IMR-90 (cell line): Measurements from ENCODE around the gene RAB1A. TPM values are rescaled to one million over a fixed set of nuclear protein-coding genes. Genes with fewer than 3 reads are reported as not detected.

Source experiments
- ATAC-seq: fragments of 200-7000 bp; cut with Tn5 transposase; 2 replicates; pipeline ENCODE4 v1.9.1; 2020; ENCODE audit warnings: low read depth, mild to moderate bottlenecking, moderate library complexity
- BruUV-seq: library from RNA; stranded (reverse); fragments of 400-500 nt; replicated peaks from 2 replicates; lab custom pipeline; 2021; lab: Mats Ljungman, UMichigan
- CTCF ChIA-PET: fragments of 300-600 bp; formaldehyde crosslinking; extraction: SDS; loops from one replicate; lab custom pipeline; 2021; ENCODE audit warnings: antibody characterized with exemption; lab: Yijun Ruan, JAX
- POLR2A ChIA-PET: fragments of 300-600 bp; sonication (Branson Sonifier 250); formaldehyde crosslinking; loops from one replicate; lab custom pipeline; 2022; ENCODE audit warnings: antibody characterized with exemption; ENCODE audit not compliant: unreplicated experiment; lab: Charles Lee
- DNase-seq: peaks from one replicate; pipeline ENCODE4 v3.0.0; 2013
- H2AFZ ChIP-seq: replicated peaks from 2 replicates; pipeline ENCODE3; 2013; ENCODE audit warnings: low read length, mild to moderate bottlenecking; ENCODE audit not compliant: poor library complexity
- H2AK5ac ChIP-seq: 2 replicates; pipeline ENCODE4 v1.6.1; 2013; ENCODE audit warnings: low read depth, low read length, inconsistent platforms
- H2AK9ac ChIP-seq: replicated peaks from 2 replicates; pipeline ENCODE3; 2013; ENCODE audit warnings: mild to moderate bottlenecking, low read depth, low read length, moderate library complexity; ENCODE audit not compliant: poor library complexity
- H2BK120ac ChIP-seq: 2 replicates; pipeline ENCODE4 v1.6.1; 2013; ENCODE audit warnings: low read depth, low read length, inconsistent platforms
- H2BK15ac ChIP-seq: 3 replicates; pipeline ENCODE4 v1.6.1; 2013; ENCODE audit warnings: low read depth, low read length, inconsistent platforms
- H2BK20ac ChIP-seq: 2 replicates; pipeline ENCODE4 v1.6.1; 2013; ENCODE audit warnings: low read depth, mild to moderate bottlenecking, inconsistent platforms, low read length, moderate library complexity
- H2BK5ac ChIP-seq: 2 replicates; pipeline ENCODE4 v1.6.1; 2013; ENCODE audit warnings: mild to moderate bottlenecking, low read depth, low read length, inconsistent platforms; ENCODE audit not compliant: poor library complexity, severe bottlenecking
- H3K14ac ChIP-seq: replicated peaks from 2 replicates; pipeline ENCODE4 v1.6.1; 2013; ENCODE audit warnings: low read depth, low read length, inconsistent platforms
- H3K18ac ChIP-seq: 2 replicates; pipeline ENCODE4 v1.6.1; 2013; ENCODE audit warnings: low read depth, low read length, control low read depth
- H3K23ac ChIP-seq: 2 replicates; pipeline ENCODE4 v1.6.1; 2013; ENCODE audit warnings: low read depth, low read length, inconsistent platforms
- H3K27ac ChIP-seq: 2 replicates; pipeline ENCODE4 v1.5.1; 2013; ENCODE audit warnings: mild to moderate bottlenecking, control low read depth, low read length; ENCODE audit not compliant: insufficient read depth
- H3K27me3 ChIP-seq: 2 replicates; pipeline ENCODE4 v1.6.1; 2013; ENCODE audit warnings: low read length; ENCODE audit not compliant: control insufficient read depth, insufficient read depth
- H3K36me3 ChIP-seq: 2 replicates; pipeline ENCODE4 v1.6.1; 2013; ENCODE audit warnings: low read length, mixed read lengths; ENCODE audit not compliant: control insufficient read depth, insufficient read depth
- H3K4ac ChIP-seq: 2 replicates; pipeline ENCODE4 v1.6.1; 2013; ENCODE audit warnings: low read depth, low read length, inconsistent platforms
- H3K4me1 ChIP-seq: 2 replicates; pipeline ENCODE4 v1.6.1; 2013; ENCODE audit warnings: low read length, mixed read lengths; ENCODE audit not compliant: control insufficient read depth, insufficient read depth
- H3K4me2 ChIP-seq: 2 replicates; pipeline ENCODE4 v1.6.1; 2013; ENCODE audit warnings: low read depth, mild to moderate bottlenecking, control low read depth, low read length, moderate library complexity
- H3K4me3 ChIP-seq: 2 replicates; pipeline ENCODE4 v1.5.1; 2013; ENCODE audit warnings: low read depth, mild to moderate bottlenecking, control low read depth, low read length, moderate library complexity; ENCODE audit not compliant: insufficient read depth
- H3K56ac ChIP-seq: 2 replicates; pipeline ENCODE4 v1.6.1; 2013; ENCODE audit warnings: low read length, inconsistent platforms; ENCODE audit not compliant: insufficient read depth; ENCODE audit errors: extremely low read depth
- H3K79me1 ChIP-seq, 2 experiments: 2 replicates each; pipeline ENCODE4 v1.6.1; 2013; ENCODE audit warnings: low read length in 2 of 2, inconsistent platforms in 1 of 2, low read depth in 1 of 2
- H3K9ac ChIP-seq: 2 replicates; pipeline ENCODE4 v1.6.1; 2013; ENCODE audit warnings: low read depth, low read length, control low read depth
- H3K9me1 ChIP-seq: 2 replicates; pipeline ENCODE4 v1.6.1; 2013; ENCODE audit warnings: low read length, inconsistent platforms; ENCODE audit not compliant: insufficient read depth
- H3K9me3 ChIP-seq: 2 replicates; pipeline ENCODE4 v1.6.1; 2013; ENCODE audit warnings: low read length; ENCODE audit not compliant: control insufficient read depth, insufficient read depth
- H4K20me1 ChIP-seq: 2 replicates; pipeline ENCODE4 v1.6.1; 2013; ENCODE audit warnings: low read length, inconsistent platforms; ENCODE audit not compliant: insufficient read depth
- H4K5ac ChIP-seq: 2 replicates; pipeline ENCODE4 v1.6.1; 2013; ENCODE audit warnings: mild to moderate bottlenecking, low read depth, low read length, control low read depth
- H4K8ac ChIP-seq, 2 experiments: 2 replicates each; pipeline ENCODE4 v1.6.1; 2013; ENCODE audit warnings: low read depth in 2 of 2, low read length in 2 of 2, control low read depth in 1 of 2, inconsistent platforms in 1 of 2
- H4K91ac ChIP-seq: 2 replicates; pipeline ENCODE4 v1.6.1; 2013; ENCODE audit warnings: low read depth, low read length, inconsistent platforms; ENCODE audit not compliant: insufficient read depth
- BHLHE40 ChIP-seq: fragments of 150-350 bp; IDR thresholded peaks from 2 replicates; pipeline ENCODE4 v1.6.1; 2016; ENCODE audit warnings: mild to moderate bottlenecking, low read depth, low read length
- CHD1 ChIP-seq: IDR thresholded peaks from 2 replicates; pipeline ENCODE4 v1.6.1; 2012; ENCODE audit warnings: low read depth, low read length, improper control_type of control experiment
- MAFK ChIP-seq: IDR thresholded peaks from 2 replicates; pipeline ENCODE4 v1.6.1; 2012; ENCODE audit warnings: low read depth, low read length, improper control_type of control experiment
- POLR2A ChIP-seq: IDR thresholded peaks from 2 replicates; pipeline ENCODE4 v1.6.1; 2012; ENCODE audit warnings: mild to moderate bottlenecking, low read depth, low read length
- RAD21 ChIP-seq: IDR thresholded peaks from 2 replicates; pipeline ENCODE4 v1.6.1; 2012; ENCODE audit warnings: low read length, improper control_type of control experiment
- RCOR1 ChIP-seq: IDR thresholded peaks from 2 replicates; pipeline ENCODE4 v1.6.1; 2012; ENCODE audit warnings: mild to moderate bottlenecking, low read length, improper control_type of control experiment; ENCODE audit not compliant: insufficient replicate concordance
- RFX5 ChIP-seq: IDR thresholded peaks from 2 replicates; pipeline ENCODE4 v1.8.0; 2012; ENCODE audit warnings: low read depth, mild to moderate bottlenecking, low read length, moderate library complexity
- SMC3 ChIP-seq: fragments of 150-350 bp; IDR thresholded peaks from 2 replicates; pipeline ENCODE4 v1.6.1; 2016; ENCODE audit warnings: low read depth, mild to moderate bottlenecking, antibody characterized with exemption, low read length, moderate library complexity
- WGBS, 2 experiments: methylation state at CpG; one replicate each; pipeline versions ENCODE4 v1.1.5 to v1.1.7; 2013; ENCODE audit warnings: missing lambda C conversion rate in 2 of 2; ENCODE audit not compliant: insufficient read length in 1 of 2; ENCODE audit errors: extremely low coverage in 2 of 2; 5-methylcytosine and 5-hydroxymethylcytosine counted together
- dilution Hi-C: fragments of 300-500 bp; cut with HindIII; formaldehyde crosslinking; loops from one replicate; pipeline ENCODE4 v1.14.3; 2018; ENCODE audit warnings: low sequenced_read_pairs; ENCODE audit not compliant: unreplicated experiment
- in situ Hi-C: fragments of 300-500 bp; cut with MboI; formaldehyde crosslinking; loops from 3 replicates; pipeline ENCODE4 v1.14.3; 2019; ENCODE audit warnings: low sequenced_read_pairs, inconsistent platforms, mixed read lengths
- intact Hi-C: fragments of 100-400 bp; cut with micrococcal nuclease; formaldehyde crosslinking; loops from 2 replicates; pipeline ENCODE4 v1.10.0; 2022
- microRNA-seq, 2 experiments: library from miRNA; stranded (forward) in 1 of 2; unstranded in 1 of 2; fragments of 10-50 nt in 1 of 2; fragments of <30 nt in 1 of 2; gene quantifications in 1 of 2; microRNA quantifications in 1 of 2; one replicate each; pipeline versions ENCODE3 to v1.1.0; 2013 to 2020; ENCODE audit not compliant: insufficient read depth in 1 of 2, insufficient read length in 1 of 2, unreplicated experiment in 1 of 2
- polyA plus RNA-seq, 3 experiments: library from polyadenylated mRNA; depleted of rRNA; stranded (reverse); fragments of >200 nt; gene quantifications; 2 replicates each; pipeline ENCODE4 v1.2.3, GENCODE V29; 2012; ENCODE audit warnings: low replicate concordance in 1 of 3
- small RNA-seq, 5 experiments: library from RNA; depleted of rRNA; stranded (forward); fragments of <200 nt; gene quantifications; one replicate each; pipeline ENCODE3, GENCODE V24; 2012
- total RNA-seq: library from RNA; depleted of rRNA; stranded (reverse); fragments of >200 nt; gene quantifications from 2 replicates; pipeline ENCODE4 v1.2.3, GENCODE V29; 2012; rRNA removed

The RAB1A gene
- total and polyA plus RNA-seq, 2 of the 4 experiments (the other 2 are of a cell fraction), result 114 to 169 TPM

DNA sequence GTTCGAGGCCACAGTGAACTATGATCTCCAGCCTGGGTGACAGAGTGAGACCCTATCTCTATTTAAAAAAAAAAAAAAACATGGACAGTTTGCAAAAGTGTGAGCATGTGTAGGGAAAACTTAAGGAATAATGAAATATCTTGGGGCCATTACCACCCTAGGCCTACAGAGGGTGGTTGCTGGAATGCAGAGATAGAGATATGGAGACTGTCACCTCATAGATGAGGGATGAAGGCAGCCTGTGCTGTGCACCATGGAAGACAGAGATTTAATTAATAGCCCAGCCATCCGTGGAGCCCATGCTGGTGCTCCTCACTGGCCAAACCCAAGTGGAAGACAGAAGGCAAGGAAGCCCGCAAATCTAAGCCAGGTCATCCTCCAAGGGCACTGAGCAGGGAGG lies 90.3 kb downstream of the RAB1A start (continued):
- TF ChIP-seq RFX5 (no peak), CHD1 (no peak), RAD21 (no peak), MAFK (no peak), POLR2A (no peak), RCOR1 (no peak), SMC3 (no peak)

DNA sequence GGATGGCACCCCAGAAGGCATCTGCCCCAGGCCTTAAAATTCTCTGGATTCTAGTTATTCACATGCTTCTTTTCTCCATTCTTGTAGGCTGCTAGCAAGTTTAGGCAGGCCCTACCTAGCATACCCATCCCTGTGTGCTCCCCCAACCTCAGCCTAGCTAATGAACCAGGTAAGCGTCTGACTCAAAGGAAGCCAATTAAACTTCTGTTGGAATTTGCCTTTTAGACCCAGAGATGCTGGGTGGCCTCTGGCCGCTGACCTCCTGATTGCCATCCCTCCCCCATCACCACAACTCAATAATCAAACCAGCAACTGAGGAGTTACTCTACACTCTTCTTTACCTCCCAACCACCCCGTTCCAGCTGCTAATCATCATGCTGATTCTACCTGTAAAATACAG lies 92.7 kb downstream of the RAB1A start:
- Histone ChIP-seq H2BK120ac (no peak overlapping the region), H2BK20ac (no peak overlapping the region), H3K4ac (no peak overlapping the region), H4K91ac (no peak overlapping the region), H3K9me3 (no peaks in the 10 kb centered on the region), H2BK15ac (no peak overlapping the region; the same call in 2 of the 3 replicates), H3K27ac (no peak overlapping the region), H4K5ac (no peak overlapping the region), H2AK5ac (no peak overlapping the region), H4K8ac (no peak overlapping the region), H2AFZ (no peak overlapping the region), H4K20me1 (no peaks in the 10 kb centered on the region), H3K79me1 (no peaks in the 10 kb centered on the region), H3K4me3 (no peak overlapping the region), H2BK5ac (no peak overlapping the region), H3K4me1 (no peaks in the 10 kb centered on the region), H3K14ac (no peak overlapping the region), H3K36me3 (no peaks in the 10 kb centered on the region), H3K9ac (no peak overlapping the region), H3K4me2 (no peak overlapping the region), H3K18ac (no peak overlapping the region), H3K9me1 (no peaks in the 10 kb centered on the region), H3K27me3 (no peaks in the 10 kb centered on the region; the same call in 1 of the 2 replicates), H3K56ac (no peak overlapping the region), H2AK9ac (no peak overlapping the region), H3K23ac (no peak overlapping the region)
- DNase-seq (no peak), ATAC-seq (no peak)
- dilution Hi-C loops (no loop called here), in situ Hi-C loops (loop anchor here (25.0 kb wide), 1 partner anchor 700 kb away; no protein-coding TSS in a partner anchor), intact Hi-C loops (no loop called here)
- no TSS peak for BruUV-seq
- TF ChIP-seq BHLHE40, result no peak
- ChIA-PET CTCF (no interaction called here), POLR2A (no interaction called here)
- 77% methylated on average over 3 of the region's 3 CpGs; no CpG with 5 or more reads in 1 of the 2 experiments for WGBS, 2 experiments

Small RNA genes lying within 50 kb of the gene (microRNA-seq; reads per million reads assigned to microRNA genes)
- not detected for gene RF00090 (ENCODE audit: insufficient read depth, insufficient read length)

Small RNA genes lying within 50 kb of the gene (small RNA-seq; reads per million reads assigned to genes)
- 0 reads per million in 5 experiments for gene RF00090

Other genes starting within 250 kb of the RAB1A start
- gene SLC1A4, start 140.7 kb downstream of the RAB1A start, total RNA-seq, result 6.9 and 8.1 TPM in 2 replicates
- 5.9 and 6.8 TPM in 2 replicates for gene SLC1A4, start 140.7 kb downstream of the RAB1A start, polyA plus RNA-seq (2012; rRNA removed)
- 5.3 and 5.6 TPM in 2 replicates for gene CEP68, start 73.7 kb downstream of the RAB1A start, total RNA-seq
- gene CEP68, start 73.7 kb downstream of the RAB1A start, polyA plus RNA-seq (2012; rRNA removed), result 5.5 TPM in 2 replicates
- gene ACTR2, start 97.7 kb upstream of the RAB1A start, total RNA-seq, result 205 and 224 TPM in 2 replicates
- gene ACTR2, start 97.7 kb upstream of the RAB1A start, polyA plus RNA-seq (2012; rRNA removed), result 98.9 and 141 TPM in 2 replicates